Endodermal cell (in vitro differentiated cells): Measurements from ENCODE around the gene BCL2L12. TPM values are rescaled to one million over a fixed set of nuclear protein-coding genes. Genes with fewer than 3 reads are reported as not detected.

ENCODE experiments used
- DNase-seq: peaks from one replicate; pipeline ENCODE4 v3.0.0-alpha.2; 2017
- H3K27ac ChIP-seq: 2 replicates; pipeline ENCODE4 v1.5.1; 2013; ENCODE audit warnings: mild to moderate bottlenecking, low read depth, low read length, moderate library complexity
- H3K27me3 ChIP-seq: 2 replicates; pipeline ENCODE4 v1.6.1; 2013; ENCODE audit warnings: mild to moderate bottlenecking, low read length, moderate library complexity; ENCODE audit not compliant: insufficient read depth, control insufficient read depth, poor library complexity, severe bottlenecking
- H3K36me3 ChIP-seq: 2 replicates; pipeline ENCODE4 v1.7.0; 2013; ENCODE audit warnings: mild to moderate bottlenecking, low read length, moderate library complexity; ENCODE audit not compliant: control insufficient read depth, insufficient read depth
- H3K4me1 ChIP-seq: one replicate; pipeline ENCODE4 v1.7.0; 2013; ENCODE audit warnings: low read length; ENCODE audit not compliant: control insufficient read depth, insufficient read depth
- H3K4me3 ChIP-seq: 2 replicates; pipeline ENCODE4 v1.5.1; 2013; ENCODE audit warnings: mild to moderate bottlenecking, low read length, moderate library complexity
- H3K9ac ChIP-seq: 2 replicates; pipeline ENCODE4 v1.6.1; 2013; ENCODE audit warnings: mild to moderate bottlenecking, low read length, moderate library complexity; ENCODE audit not compliant: poor library complexity, severe bottlenecking; ENCODE audit errors: extremely low read depth
- H3K9me3 ChIP-seq: 2 replicates; pipeline ENCODE4 v1.6.1; 2013; ENCODE audit warnings: mild to moderate bottlenecking, low read length, moderate library complexity; ENCODE audit not compliant: control insufficient read depth
- H3K27ac Mint-ChIP-seq: 2 replicates; pipeline ENCODE4 v1.8.0; 2020; ENCODE audit warnings: mixed read lengths
- H3K27me3 Mint-ChIP-seq: 2 replicates; pipeline ENCODE4 v1.8.0; 2021; ENCODE audit warnings: mild to moderate bottlenecking, mixed read lengths; ENCODE audit not compliant: insufficient read depth
- H3K36me3 Mint-ChIP-seq: 2 replicates; pipeline ENCODE4 v1.8.0; 2020; ENCODE audit warnings: low read depth, mixed read lengths
- H3K4me1 Mint-ChIP-seq: 2 replicates; pipeline ENCODE4 v1.8.0; 2020; ENCODE audit warnings: mixed read lengths
- H3K4me3 Mint-ChIP-seq: 2 replicates; pipeline ENCODE4 v1.8.0; 2020; ENCODE audit warnings: mild to moderate bottlenecking, moderate library complexity, mixed read lengths
- H3K9me3 Mint-ChIP-seq: 2 replicates; pipeline ENCODE4 v1.8.0; 2020; ENCODE audit warnings: mild to moderate bottlenecking, mixed read lengths
- CTCF ChIP-seq: fragments of 200-600 bp; sonication (generic); conservative IDR thresholded peaks from 2 replicates; pipeline ENCODE4 v1.5.0; 2021; ENCODE audit warnings: antibody characterized with exemption, mild to moderate bottlenecking
- WGBS, 2 experiments: methylation state at CpG; one replicate each; pipeline versions ENCODE4 v1.1.5 to v1.1.7; 2013; ENCODE audit warnings: missing lambda C conversion rate in 2 of 2, mixed read lengths in 1 of 2; ENCODE audit not compliant: insufficient coverage in 1 of 2, insufficient read length in 1 of 2; 5-methylcytosine and 5-hydroxymethylcytosine counted together
- total RNA-seq, 2 donors: library from RNA; stranded (reverse); fragmentation: NEBNext Ultra II Directional in 1 of 2; extraction: Animal tissue kit (Norgen Biotek cat#: 25700) in 1 of 2; gene quantifications; 2 replicates in 1 of 2; 3 replicates in 1 of 2; pipeline ENCODE4 v1.2.1, GENCODE V29; 2021

BCL2L12 gene
- total RNA-seq, 2 donors from 2014 or later, result 91.8 to 101 TPM

- H3K4me3 Mint-ChIP-seq, result peak overlapping the region; percentile 93
- peak; percentile 99 for DNase-seq
- peaks cover 45% of the 10 kb centered on the region for H3K36me3 Mint-ChIP-seq
- Histone ChIP-seq H3K9me3 (peaks cover 10% of the 10 kb centered on the region), H3K9ac (peak overlapping the region; percentile 77), H3K36me3 (peaks cover 48% of the 10 kb centered on the region), H3K4me1 (no peaks in the 10 kb centered on the region), H3K27ac (peak overlapping the region; percentile 34), H3K4me3 (peak overlapping the region; percentile 90), H3K27me3 (no peaks in the 10 kb centered on the region)
- H3K9me3 Mint-ChIP-seq, result peaks cover 9% of the 10 kb centered on the region
- H3K27ac Mint-ChIP-seq, result peak overlapping the region; percentile 95
- no peaks in the 10 kb centered on the region for H3K27me3 Mint-ChIP-seq
- H3K4me1 Mint-ChIP-seq, result peaks cover 16% of the 10 kb centered on the region
- peak; percentile 48 for TF ChIP-seq CTCF
- 0 to 2% methylated on average over 4 to 53 of the region's 53 CpGs for WGBS, 2 experiments
Measured at GRCh38 chr19:49664171-49665035, 1.3 kb upstream of the BCL2L12 start.

GRCh38 chr19:49665036-49665350 is 740 bp upstream of the BCL2L12 start:
- TF ChIP-seq CTCF, result no peak
- no peak for DNase-seq
- Histone ChIP-seq H3K4me3 (peak overlapping the region; percentile 90), H3K27ac (peak overlapping the region; percentile 34), H3K27me3 (no peaks in the 10 kb centered on the region), H3K9me3 (peaks cover 8% of the 10 kb centered on the region), H3K36me3 (peaks cover 48% of the 10 kb centered on the region), H3K9ac (peak overlapping the region; percentile 77), H3K4me1 (no peaks in the 10 kb centered on the region)
- Mint-ChIP-seq H3K9me3 (peaks cover 7% of the 10 kb centered on the region), H3K27ac (peak overlapping the region; percentile 95), H3K4me3 (peak overlapping the region; percentile 93), H3K36me3 (peaks cover 45% of the 10 kb centered on the region), H3K27me3 (no peaks in the 10 kb centered on the region), H3K4me1 (peaks cover 16% of the 10 kb centered on the region)
- WGBS, 2 experiments, result 0% methylated on average over 4 to 7 of the region's 7 CpGs

GRCh38 chr19:49666120-49666444 is 349 bp downstream of the BCL2L12 start:
- Mint-ChIP-seq H3K4me3 (peak overlapping the region; percentile 93), H3K9me3 (no peaks in the 10 kb centered on the region), H3K27ac (peak overlapping the region; percentile 95), H3K36me3 (peaks cover 41% of the 10 kb centered on the region), H3K27me3 (no peaks in the 10 kb centered on the region), H3K4me1 (peaks cover 16% of the 10 kb centered on the region)
- Histone ChIP-seq H3K4me3 (peak overlapping the region; percentile 90), H3K9me3 (no peaks in the 10 kb centered on the region), H3K36me3 (peaks cover 45% of the 10 kb centered on the region), H3K9ac (peak overlapping the region; percentile 77), H3K27ac (no peak overlapping the region), H3K4me1 (no peaks in the 10 kb centered on the region), H3K27me3 (no peaks in the 10 kb centered on the region)
- DNase-seq, result no peak
- 0% methylated on average over 7 to 9 of the region's 9 CpGs for WGBS, 2 experiments
- peak; percentile 53 for TF ChIP-seq CTCF
